HL-60 (cell line): ENCODE results near the gene CLSTN2.

ENCODE experiments used
- GABPA ChIP-seq: IDR thresholded peaks from 2 replicates; pipeline ENCODE4 v1.6.1; 2012; ENCODE audit warnings: low read depth
- POLR2AphosphoS5 ChIP-seq: IDR thresholded peaks from 2 replicates; pipeline ENCODE4 v1.6.1; 2012; ENCODE audit warnings: low read depth
- TF ChIP-seq, protein P1 (sequence below): IDR thresholded peaks from one replicate; pipeline ENCODE4 v1.5.1; 2011; ENCODE audit warnings: low read length, control low read depth, inconsistent platforms; ENCODE audit not compliant: insufficient read depth

DNA sequence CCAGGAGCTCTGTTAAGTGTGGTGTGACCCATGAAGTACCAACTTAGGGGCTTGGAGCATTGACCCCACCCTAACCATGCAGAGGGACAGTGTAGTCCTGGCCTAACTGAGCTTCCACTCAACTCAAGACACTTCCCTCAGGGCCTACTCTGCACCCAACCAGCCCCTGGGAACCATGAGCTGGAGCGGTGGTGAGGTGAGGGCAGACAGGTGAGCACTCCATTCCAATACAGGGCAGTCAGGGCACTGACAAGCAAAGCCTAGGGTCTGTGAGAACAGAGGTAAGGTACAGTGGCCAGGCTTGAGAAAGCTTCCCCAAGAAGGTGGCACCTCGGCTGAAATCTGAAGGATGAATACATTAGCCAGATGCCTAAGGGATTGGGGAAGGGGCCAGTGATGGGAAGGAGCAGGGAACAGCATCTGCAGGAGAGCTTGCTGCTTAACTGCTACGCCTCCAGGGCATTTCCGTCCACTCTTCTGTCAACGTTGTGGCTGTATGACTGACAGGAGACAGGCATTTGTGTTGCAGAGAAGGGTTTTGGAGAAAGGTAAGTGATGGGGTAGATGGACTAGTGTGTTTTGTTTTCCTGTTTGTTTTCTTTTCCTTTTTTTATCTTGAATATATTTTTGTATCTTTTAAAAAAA lies 499.4 kb downstream of the CLSTN2 start:
- TF ChIP-seq POLR2AphosphoS5 (no peak), GABPA (no peak)
- TF ChIP-seq, protein P1, sequence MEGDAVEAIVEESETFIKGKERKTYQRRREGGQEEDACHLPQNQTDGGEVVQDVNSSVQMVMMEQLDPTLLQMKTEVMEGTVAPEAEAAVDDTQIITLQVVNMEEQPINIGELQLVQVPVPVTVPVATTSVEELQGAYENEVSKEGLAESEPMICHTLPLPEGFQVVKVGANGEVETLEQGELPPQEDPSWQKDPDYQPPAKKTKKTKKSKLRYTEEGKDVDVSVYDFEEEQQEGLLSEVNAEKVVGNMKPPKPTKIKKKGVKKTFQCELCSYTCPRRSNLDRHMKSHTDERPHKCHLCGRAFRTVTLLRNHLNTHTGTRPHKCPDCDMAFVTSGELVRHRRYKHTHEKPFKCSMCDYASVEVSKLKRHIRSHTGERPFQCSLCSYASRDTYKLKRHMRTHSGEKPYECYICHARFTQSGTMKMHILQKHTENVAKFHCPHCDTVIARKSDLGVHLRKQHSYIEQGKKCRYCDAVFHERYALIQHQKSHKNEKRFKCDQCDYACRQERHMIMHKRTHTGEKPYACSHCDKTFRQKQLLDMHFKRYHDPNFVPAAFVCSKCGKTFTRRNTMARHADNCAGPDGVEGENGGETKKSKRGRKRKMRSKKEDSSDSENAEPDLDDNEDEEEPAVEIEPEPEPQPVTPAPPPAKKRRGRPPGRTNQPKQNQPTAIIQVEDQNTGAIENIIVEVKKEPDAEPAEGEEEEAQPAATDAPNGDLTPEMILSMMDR, result no peak
